Neural cell (in vitro differentiated cells): ENCODE data around the gene NEU3. TPM values are rescaled to one million over a fixed set of nuclear protein-coding genes. Genes with fewer than 3 reads are reported as not detected.

Source experiments
- H2AFZ ChIP-seq: fragments of 200-600, 300-800 bp; sonication (generic), shearing (Covaris generic); 2 replicates; pipeline ENCODE4 v1.6.0; 2014; ENCODE audit warnings: low read depth, mild to moderate bottlenecking, antibody characterized with exemption, low read length, moderate library complexity
- H3F3A ChIP-seq: fragments of 200-600 bp; shearing (Covaris generic); 2 replicates; pipeline ENCODE4 v1.6.1; 2016; ENCODE audit warnings: mild to moderate bottlenecking, moderate library complexity, mixed read lengths, antibody characterized with exemption, low read length; ENCODE audit not compliant: insufficient read depth, poor library complexity, severe bottlenecking
- H3K27ac ChIP-seq: fragments of 200-600, 300-800 bp; sonication (generic), shearing (Covaris generic); 2 replicates; pipeline ENCODE4 v1.5.1; 2014; ENCODE audit warnings: mild to moderate bottlenecking, low read length, moderate library complexity
- H3K27me3 ChIP-seq: fragments of 300-800, 200-600 bp; sonication (generic), shearing (Covaris generic); 2 replicates; pipeline ENCODE4 v1.6.0; 2014; ENCODE audit warnings: mild to moderate bottlenecking, low read depth, low read length, moderate library complexity; ENCODE audit not compliant: insufficient read depth
- H3K36me3 ChIP-seq: fragments of 300-800, 200-600 bp; sonication (generic), shearing (Covaris generic); 2 replicates; pipeline ENCODE4 v1.5.1; 2014; ENCODE audit warnings: mild to moderate bottlenecking, antibody characterized with exemption, low read length, moderate library complexity; ENCODE audit not compliant: insufficient read depth
- H3K4me2 ChIP-seq: fragments of 300-800, 200-600 bp; sonication (generic), shearing (Covaris generic); 2 replicates; pipeline ENCODE4 v1.6.0; 2014; ENCODE audit warnings: mild to moderate bottlenecking, low read length
- H3K4me3 ChIP-seq: fragments of 300-800, 200-600 bp; sonication (generic), shearing (Covaris generic); 2 replicates; pipeline ENCODE4 v1.5.1; 2014; ENCODE audit warnings: mild to moderate bottlenecking, low read length, moderate library complexity
- H3K79me2 ChIP-seq: fragments of 200-600 bp; shearing (Covaris generic); replicated peaks from 2 replicates; pipeline ENCODE4 v1.6.0; 2014; ENCODE audit warnings: mild to moderate bottlenecking, low read length, moderate library complexity; ENCODE audit not compliant: insufficient read depth
- H3K9ac ChIP-seq: fragments of 300-800, 200-600 bp; sonication (generic), shearing (Covaris generic); 2 replicates; pipeline ENCODE4 v1.6.1; 2016; ENCODE audit warnings: mild to moderate bottlenecking, low read length, mixed read lengths
- H3K9me2 ChIP-seq: fragments of 200-600 bp; shearing (Covaris generic); 2 replicates; pipeline ENCODE4 v1.6.1; 2016; ENCODE audit warnings: mild to moderate bottlenecking, low read length, mixed read lengths; ENCODE audit not compliant: insufficient read depth
- H3K9me3 ChIP-seq: fragments of 200-600, 300-800 bp; sonication (generic), shearing (Covaris generic); 2 replicates; pipeline ENCODE4 v1.6.1; 2016; ENCODE audit warnings: mild to moderate bottlenecking, mixed run types, low read length, moderate library complexity, mixed read lengths
- H4K20me1 ChIP-seq: fragments of 200-600 bp; shearing (Covaris generic); 2 replicates; pipeline ENCODE4 v1.6.1; 2016; ENCODE audit warnings: mild to moderate bottlenecking, mixed run types; ENCODE audit not compliant: insufficient read depth
- EP300 ChIP-seq: fragments of 450-650 bp; conservative IDR thresholded peaks from 2 replicates; pipeline ENCODE4 v1.6.1; 2014; ENCODE audit warnings: antibody characterized with exemption, mild to moderate bottlenecking, moderate library complexity; ENCODE audit not compliant: poor library complexity, severe bottlenecking
- EZH2 ChIP-seq: fragments of 200-600, 300-800 bp; shearing (Covaris generic), sonication (generic); IDR thresholded peaks from 2 replicates; pipeline ENCODE4 v1.6.1; 2014; ENCODE audit warnings: antibody characterized with exemption, low read length, borderline replicate concordance, mild to moderate bottlenecking; ENCODE audit not compliant: insufficient read depth, poor library complexity, severe bottlenecking
- MXI1 ChIP-seq: fragments of 450-650 bp; conservative IDR thresholded peaks from 2 replicates; pipeline ENCODE4 v1.6.1; 2014; ENCODE audit warnings: antibody characterized with exemption, mild to moderate bottlenecking; ENCODE audit not compliant: poor library complexity, severe bottlenecking
- POLR2AphosphoS5 ChIP-seq: IDR thresholded peaks from 2 replicates; pipeline ENCODE4 v1.6.1; 2012
- RAD21 ChIP-seq: fragments of 450-650 bp; conservative IDR thresholded peaks from 2 replicates; pipeline ENCODE4 v1.6.1; 2014; ENCODE audit warnings: antibody characterized with exemption, mild to moderate bottlenecking, moderate library complexity
- SMC3 ChIP-seq: fragments of 450-650 bp; conservative IDR thresholded peaks from 2 replicates; pipeline ENCODE4 v1.6.1; 2014; ENCODE audit warnings: antibody characterized with exemption, mild to moderate bottlenecking, moderate library complexity; ENCODE audit not compliant: poor library complexity
- TAF1 ChIP-seq: IDR thresholded peaks from 2 replicates; pipeline ENCODE4 v1.6.1; 2012; ENCODE audit warnings: low read depth
- polyA plus RNA-seq: library from polyadenylated mRNA; depleted of rRNA; stranded (reverse); fragments of >200 nt; gene quantifications from 2 replicates; pipeline ENCODE4 v1.2.3, GENCODE V29; 2014
- TF ChIP-seq, protein P1 (sequence below): IDR thresholded peaks from 2 replicates; pipeline ENCODE4 v1.6.1; 2012; ENCODE audit warnings: borderline replicate concordance
- TF ChIP-seq, protein P2 (sequence below): fragments of 450-650 bp; IDR thresholded peaks from 2 replicates; pipeline ENCODE4 v1.5.1; 2014; ENCODE audit warnings: antibody characterized with exemption, mild to moderate bottlenecking, moderate library complexity; ENCODE audit not compliant: poor library complexity, severe bottlenecking

Gene NEU3
- polyA plus RNA-seq, 1 donor from 2014 or later: 16.9 TPM

DNA sequence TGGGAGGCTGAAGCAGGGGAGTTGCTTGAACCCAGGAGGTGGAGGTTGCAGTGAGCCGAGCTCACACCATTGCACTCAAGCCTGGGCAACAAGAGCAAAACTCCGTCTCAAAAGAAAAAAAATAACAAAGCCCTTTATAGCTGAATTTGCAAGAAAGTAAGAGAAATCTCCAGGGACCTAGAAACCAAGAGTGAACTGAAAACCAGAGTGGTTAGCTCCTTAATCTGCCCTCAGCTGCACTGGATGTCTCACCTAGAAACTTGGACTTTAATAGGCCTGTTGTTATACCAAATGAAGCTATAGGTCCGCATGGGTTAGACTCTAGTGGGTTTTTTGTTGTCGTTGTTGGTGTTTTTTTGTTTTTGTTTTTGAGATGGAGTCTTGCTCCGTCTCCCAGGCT is 4.1 kb downstream of the NEU3 start:
- H4K20me1 ChIP-seq: no peaks in the 10 kb centered on the region
- no peaks in the 10 kb centered on the region for H3K9me3 ChIP-seq
- H3K79me2 ChIP-seq: no peaks in the 10 kb centered on the region
- H3K9me2 ChIP-seq: no peaks in the 10 kb centered on the region
- no peaks in the 10 kb centered on the region for H3F3A ChIP-seq
- no peak overlapping the region for H3K4me2 ChIP-seq
- no peak overlapping the region for H2AFZ ChIP-seq
- H3K9ac ChIP-seq: no peak overlapping the region
- TF ChIP-seq TAF1: no peak
- TF ChIP-seq RAD21: no peak
- TF ChIP-seq MXI1: no peak
- TF ChIP-seq, protein P1, sequence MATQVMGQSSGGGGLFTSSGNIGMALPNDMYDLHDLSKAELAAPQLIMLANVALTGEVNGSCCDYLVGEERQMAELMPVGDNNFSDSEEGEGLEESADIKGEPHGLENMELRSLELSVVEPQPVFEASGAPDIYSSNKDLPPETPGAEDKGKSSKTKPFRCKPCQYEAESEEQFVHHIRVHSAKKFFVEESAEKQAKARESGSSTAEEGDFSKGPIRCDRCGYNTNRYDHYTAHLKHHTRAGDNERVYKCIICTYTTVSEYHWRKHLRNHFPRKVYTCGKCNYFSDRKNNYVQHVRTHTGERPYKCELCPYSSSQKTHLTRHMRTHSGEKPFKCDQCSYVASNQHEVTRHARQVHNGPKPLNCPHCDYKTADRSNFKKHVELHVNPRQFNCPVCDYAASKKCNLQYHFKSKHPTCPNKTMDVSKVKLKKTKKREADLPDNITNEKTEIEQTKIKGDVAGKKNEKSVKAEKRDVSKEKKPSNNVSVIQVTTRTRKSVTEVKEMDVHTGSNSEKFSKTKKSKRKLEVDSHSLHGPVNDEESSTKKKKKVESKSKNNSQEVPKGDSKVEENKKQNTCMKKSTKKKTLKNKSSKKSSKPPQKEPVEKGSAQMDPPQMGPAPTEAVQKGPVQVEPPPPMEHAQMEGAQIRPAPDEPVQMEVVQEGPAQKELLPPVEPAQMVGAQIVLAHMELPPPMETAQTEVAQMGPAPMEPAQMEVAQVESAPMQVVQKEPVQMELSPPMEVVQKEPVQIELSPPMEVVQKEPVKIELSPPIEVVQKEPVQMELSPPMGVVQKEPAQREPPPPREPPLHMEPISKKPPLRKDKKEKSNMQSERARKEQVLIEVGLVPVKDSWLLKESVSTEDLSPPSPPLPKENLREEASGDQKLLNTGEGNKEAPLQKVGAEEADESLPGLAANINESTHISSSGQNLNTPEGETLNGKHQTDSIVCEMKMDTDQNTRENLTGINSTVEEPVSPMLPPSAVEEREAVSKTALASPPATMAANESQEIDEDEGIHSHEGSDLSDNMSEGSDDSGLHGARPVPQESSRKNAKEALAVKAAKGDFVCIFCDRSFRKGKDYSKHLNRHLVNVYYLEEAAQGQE: no peak
- TF ChIP-seq, protein P2, sequence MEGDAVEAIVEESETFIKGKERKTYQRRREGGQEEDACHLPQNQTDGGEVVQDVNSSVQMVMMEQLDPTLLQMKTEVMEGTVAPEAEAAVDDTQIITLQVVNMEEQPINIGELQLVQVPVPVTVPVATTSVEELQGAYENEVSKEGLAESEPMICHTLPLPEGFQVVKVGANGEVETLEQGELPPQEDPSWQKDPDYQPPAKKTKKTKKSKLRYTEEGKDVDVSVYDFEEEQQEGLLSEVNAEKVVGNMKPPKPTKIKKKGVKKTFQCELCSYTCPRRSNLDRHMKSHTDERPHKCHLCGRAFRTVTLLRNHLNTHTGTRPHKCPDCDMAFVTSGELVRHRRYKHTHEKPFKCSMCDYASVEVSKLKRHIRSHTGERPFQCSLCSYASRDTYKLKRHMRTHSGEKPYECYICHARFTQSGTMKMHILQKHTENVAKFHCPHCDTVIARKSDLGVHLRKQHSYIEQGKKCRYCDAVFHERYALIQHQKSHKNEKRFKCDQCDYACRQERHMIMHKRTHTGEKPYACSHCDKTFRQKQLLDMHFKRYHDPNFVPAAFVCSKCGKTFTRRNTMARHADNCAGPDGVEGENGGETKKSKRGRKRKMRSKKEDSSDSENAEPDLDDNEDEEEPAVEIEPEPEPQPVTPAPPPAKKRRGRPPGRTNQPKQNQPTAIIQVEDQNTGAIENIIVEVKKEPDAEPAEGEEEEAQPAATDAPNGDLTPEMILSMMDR: no peak
- no peak for TF ChIP-seq POLR2AphosphoS5
- TF ChIP-seq SMC3: no peak
- TF ChIP-seq EP300: no peak
- no peak for TF ChIP-seq EZH2
- no peak overlapping the region for H3K4me3 ChIP-seq
- no peak overlapping the region for H3K27ac ChIP-seq
- peaks cover 8% of the 10 kb centered on the region for H3K36me3 ChIP-seq
- no peaks in the 10 kb centered on the region for H3K27me3 ChIP-seq

DNA sequence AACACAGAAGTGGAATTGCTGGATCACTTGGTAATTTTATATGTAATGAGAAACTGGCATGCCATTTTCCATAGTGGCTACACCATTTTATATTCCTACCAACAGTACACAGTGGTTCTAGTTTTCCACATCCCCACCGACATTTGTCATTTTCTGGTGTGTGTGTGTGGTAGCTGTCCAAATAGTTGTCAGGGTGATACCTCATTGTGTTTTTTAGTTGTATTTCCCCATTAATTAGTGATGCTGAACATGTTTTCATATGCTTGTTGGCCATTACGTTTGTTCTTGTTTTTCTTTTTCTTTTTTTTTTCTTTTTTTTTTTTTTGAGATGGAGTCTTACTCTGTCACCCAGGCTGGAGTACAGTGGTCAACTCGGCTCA is 12.2 kb downstream of the NEU3 start:
- no peaks in the 10 kb centered on the region for H3F3A ChIP-seq
- no peak overlapping the region for H2AFZ ChIP-seq
- no peak overlapping the region for H3K4me3 ChIP-seq
- TF ChIP-seq MXI1 (no peak), RAD21 (no peak), TAF1 (no peak)
- TF ChIP-seq, protein P2: no peak
- TF ChIP-seq, protein P1: no peak
- no peaks in the 10 kb centered on the region for H3K9me2 ChIP-seq
- H3K27ac ChIP-seq: no peak overlapping the region
- peaks cover 3% of the 10 kb centered on the region for H3K36me3 ChIP-seq
- H3K9ac ChIP-seq: no peak overlapping the region
- H3K9me3 ChIP-seq: no peaks in the 10 kb centered on the region
- no peak overlapping the region for H3K4me2 ChIP-seq
- no peaks in the 10 kb centered on the region for H4K20me1 ChIP-seq
- H3K27me3 ChIP-seq: no peaks in the 10 kb centered on the region
- no peaks in the 10 kb centered on the region for H3K79me2 ChIP-seq
